Myocyte (in vitro differentiated cells): ENCODE results near the gene HS3ST3B1. TPM values are rescaled to one million over a fixed set of nuclear protein-coding genes. Genes with fewer than 3 reads are reported as not detected.

Experiments
- DNase-seq: peaks from one replicate; pipeline ENCODE4 v3.0.0-alpha.2; 2012; ENCODE audit warnings: low read depth
- total RNA-seq: library from RNA; depleted of rRNA; stranded (reverse); fragments of >200 nt; gene quantifications from 2 replicates; pipeline ENCODE4 v1.2.3, GENCODE V29; 2014

HS3ST3B1 gene
- total RNA-seq, 1 donor from 2014 or later, result 6.0 TPM

- DNase-seq, result peak; percentile 91
Measured at GRCh38 chr17:14302431-14303099, 1.7 kb downstream of the HS3ST3B1 start.

GRCh38 chr17:14303343-14304221 is 2.7 kb downstream of the HS3ST3B1 start:
- peak; percentile 41 for DNase-seq

GRCh38 chr17:14304222-14304772 is 3.4 kb downstream of the HS3ST3B1 start:
- DNase-seq, result no peak

- peak; percentile 64 for DNase-seq
Measured at GRCh38 chr17:14304773-14305517, 4.1 kb downstream of the HS3ST3B1 start.

- DNase-seq, result peak; percentile 53
Measured at GRCh38 chr17:14305785-14306496, 5.1 kb downstream of the HS3ST3B1 start.

GRCh38 chr17:14306596-14306995 is 5.7 kb downstream of the HS3ST3B1 start:
- peak; percentile 36 for DNase-seq

- peak; percentile 60 for DNase-seq
Measured at GRCh38 chr17:14307560-14308024, 6.7 kb downstream of the HS3ST3B1 start.

- DNase-seq, result no peak
Measured at GRCh38 chr17:14308636-14308964, 7.7 kb downstream of the HS3ST3B1 start.

- DNase-seq, result peak; percentile 97
Measured at GRCh38 chr17:14308965-14309879, 8.3 kb downstream of the HS3ST3B1 start.

- no peak for DNase-seq
Measured at GRCh38 chr17:14310101-14310500, 9.2 kb downstream of the HS3ST3B1 start.

- DNase-seq, result peak; percentile 23
Measured at GRCh38 chr17:14310605-14311004, 9.7 kb downstream of the HS3ST3B1 start.

- no peak for DNase-seq
Measured at GRCh38 chr17:14311186-14311705, 10.4 kb downstream of the HS3ST3B1 start.

GRCh38 chr17:14311981-14312380 is 11.1 kb downstream of the HS3ST3B1 start:
- no peak for DNase-seq

GRCh38 chr17:14312522-14312921 is 11.6 kb downstream of the HS3ST3B1 start:
- DNase-seq, result no peak

GRCh38 chr17:14316126-14316832 is 15.4 kb downstream of the HS3ST3B1 start:
- no peak for DNase-seq

- DNase-seq, result no peak
Measured at GRCh38 chr17:14317383-14317782, 16.5 kb downstream of the HS3ST3B1 start.

GRCh38 chr17:14318109-14318917 is 17.4 kb downstream of the HS3ST3B1 start:
- peak; percentile 44 for DNase-seq

- DNase-seq, result no peak
Measured at GRCh38 chr17:14318918-14319205, 18.0 kb downstream of the HS3ST3B1 start.
